Erythroblast (primary cell): Measurements from ENCODE around the gene MINDY4.

Experiments used
- GATA1 ChIP-seq: IDR thresholded peaks from 2 replicates; pipeline ENCODE4 v1.6.1; 2011; ENCODE audit warnings: low read depth, mild to moderate bottlenecking, control low read depth, low read length, moderate library complexity
- POLR2A ChIP-seq: IDR thresholded peaks from 2 replicates; pipeline ENCODE4 v1.6.1; 2011; ENCODE audit warnings: mild to moderate bottlenecking, low read length

- TF ChIP-seq POLR2A (no peak), GATA1 (no peak)
Measured at GRCh38 chr7:30865821-30866220, 94.6 kb downstream of the MINDY4 start.
